Bone marrow (tissue), 2 donors: ENCODE results near the gene CELA2A.
A peak's percentile ranks its signal among the peaks of the same experiment; 100 is the strongest.

Experiments
- DNase-seq, 2 donors: peaks; one replicate each; lab custom pipeline; 2025; lab: John Stamatoyannopoulos, UW

Gene CELA2A

GRCh38 chr1:15456313-15456954 is at the start of gene CELA2A:
Gene CELA2A (plus strand): TSS chr1:15456732. CDS start chr1:15456754, 22 bp downstream.
- DNase-seq: no peak

DNA sequence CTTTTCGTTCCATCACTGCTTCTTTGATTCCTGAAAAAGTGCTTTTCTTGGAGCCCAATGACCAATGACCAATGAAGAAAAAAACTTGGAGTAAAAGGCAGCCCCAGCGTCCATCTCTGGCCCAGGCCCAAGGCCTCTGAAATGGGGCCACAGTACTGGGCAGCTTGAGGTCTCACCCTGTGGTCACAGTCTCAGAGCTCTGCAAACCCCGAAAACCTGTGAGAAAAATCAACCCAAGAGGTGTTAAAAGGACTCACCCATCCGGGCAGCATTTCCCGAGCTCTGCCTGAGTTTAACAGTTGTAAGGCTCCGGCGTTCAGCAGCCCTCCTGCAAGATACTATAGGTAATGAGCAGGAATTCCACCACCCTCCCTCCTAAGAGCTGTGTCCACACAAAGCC is 49.0 kb upstream of the CELA2A start:
- DNase-seq: no peak

DNA sequence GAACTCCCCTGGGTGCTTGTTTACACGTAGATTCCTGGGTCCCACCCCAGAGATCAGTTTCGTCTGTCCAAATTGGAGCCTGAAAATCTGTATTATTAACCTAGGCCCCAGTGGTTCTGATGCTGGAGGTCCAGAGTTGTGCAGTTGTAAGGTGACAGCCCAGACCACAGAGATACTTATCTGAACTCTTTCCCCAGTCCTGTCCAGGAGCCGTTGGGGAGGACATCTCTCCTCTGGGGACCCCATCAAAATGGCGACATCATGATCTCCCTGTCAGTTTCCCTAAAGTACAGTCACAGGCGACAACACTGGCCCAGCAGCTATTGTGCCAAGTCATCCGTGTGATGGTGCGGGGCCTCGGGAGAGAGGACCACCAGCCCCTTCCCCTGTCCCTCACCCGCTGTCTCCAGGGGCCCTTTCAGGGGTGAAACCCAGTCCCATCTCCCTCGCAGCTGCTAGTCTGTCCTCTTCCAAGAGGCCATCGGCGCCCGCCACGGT is 47.6 kb upstream of the CELA2A start:
- no peak for DNase-seq

GRCh38 chr1:15409388-15410222 is 46.9 kb upstream of the CELA2A start, which contains the start of gene EFHD2:
Gene EFHD2 (plus strand): TSS chr1:15409888. CDS start chr1:15409972, 84 bp downstream.
- peak; percentile 54 to 67 for DNase-seq

- DNase-seq: no peak
Observed at GRCh38 chr1:15410223-15410883, 46.2 kb upstream of the CELA2A start.

- no peak for DNase-seq
Observed at GRCh38 chr1:15410884-15411245, 45.7 kb upstream of the CELA2A start.

DNA sequence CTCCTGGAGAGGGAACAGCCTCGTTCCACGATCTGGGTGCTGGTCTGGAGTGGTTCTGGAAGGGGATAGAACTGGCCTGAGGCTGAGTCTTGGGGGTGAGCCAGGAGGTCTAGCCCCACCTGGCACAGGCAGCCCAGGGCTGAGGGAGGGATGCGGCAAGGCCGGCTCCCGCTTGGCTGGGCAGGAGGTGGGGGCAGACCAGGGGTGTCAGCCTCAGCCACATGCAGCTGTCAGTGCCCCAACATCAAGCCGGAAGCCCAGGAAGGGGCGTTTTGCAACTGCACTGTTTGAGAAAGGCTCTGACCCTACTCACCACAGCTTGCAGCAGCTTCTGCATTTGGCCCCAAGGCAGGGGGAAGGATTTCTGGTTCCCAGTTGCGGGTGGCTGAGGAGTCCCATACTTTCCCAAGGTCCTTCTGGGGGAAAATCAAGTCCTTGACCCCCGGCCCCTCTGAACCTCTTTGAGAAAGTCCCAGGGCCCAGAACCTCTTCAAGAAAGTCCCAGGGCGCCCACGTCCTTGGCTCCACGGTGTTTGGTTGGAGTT is 44.9 kb upstream of the CELA2A start:
- DNase-seq: peak; percentile 56 to 63

DNA sequence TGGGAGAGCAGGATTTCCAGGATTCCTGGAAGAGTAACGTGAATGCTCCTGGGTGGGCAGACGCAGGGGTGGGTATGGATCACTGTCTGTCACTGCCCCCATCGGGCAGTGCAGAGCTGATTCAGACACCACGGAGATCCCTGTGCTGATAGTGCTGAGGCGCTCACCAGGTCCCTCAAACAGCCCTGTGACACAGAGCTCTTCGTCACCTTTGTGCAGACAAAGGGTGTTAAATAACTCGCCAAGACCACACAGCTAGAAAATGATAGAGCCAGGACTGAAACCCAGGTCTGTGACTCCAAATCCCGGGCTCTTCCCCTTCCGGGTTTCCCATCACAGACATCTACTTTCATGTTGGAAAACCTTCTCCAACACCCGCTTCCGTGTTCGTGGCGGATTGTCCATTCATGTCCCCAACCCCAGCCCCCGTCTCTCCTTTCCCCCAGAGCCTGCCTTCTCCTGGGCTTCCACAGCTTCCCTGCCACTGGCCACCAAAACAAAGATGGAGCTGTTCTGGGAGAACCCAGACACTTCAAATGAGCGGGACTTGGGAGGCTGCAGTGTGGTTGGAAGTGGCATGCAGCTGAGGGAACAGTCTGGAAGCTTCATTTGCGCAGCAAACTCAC is 44.2 kb upstream of the CELA2A start:
- peak in 1 of 2 donors; percentile 35 for DNase-seq

DNA sequence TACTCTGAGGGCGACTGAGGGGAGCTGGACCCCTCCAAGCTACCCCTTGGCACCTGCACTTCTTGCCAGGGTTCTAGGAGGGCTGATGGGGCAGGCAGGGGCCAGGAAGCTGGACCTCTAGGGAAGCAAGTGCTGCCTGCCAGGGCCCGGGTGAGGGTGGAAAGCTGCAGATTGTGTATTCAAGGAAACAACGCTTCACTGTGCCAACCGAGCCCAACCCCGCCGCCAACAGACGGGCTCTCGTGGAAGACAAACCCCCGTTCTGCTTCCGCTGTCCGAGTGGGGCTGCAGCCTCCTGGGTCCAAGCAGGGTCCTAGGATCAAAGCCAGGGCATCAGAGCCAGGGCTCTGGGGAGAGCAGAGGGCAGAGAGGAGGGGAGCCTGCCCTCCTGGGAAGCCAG is 43.7 kb upstream of the CELA2A start:
- no peak for DNase-seq

DNA sequence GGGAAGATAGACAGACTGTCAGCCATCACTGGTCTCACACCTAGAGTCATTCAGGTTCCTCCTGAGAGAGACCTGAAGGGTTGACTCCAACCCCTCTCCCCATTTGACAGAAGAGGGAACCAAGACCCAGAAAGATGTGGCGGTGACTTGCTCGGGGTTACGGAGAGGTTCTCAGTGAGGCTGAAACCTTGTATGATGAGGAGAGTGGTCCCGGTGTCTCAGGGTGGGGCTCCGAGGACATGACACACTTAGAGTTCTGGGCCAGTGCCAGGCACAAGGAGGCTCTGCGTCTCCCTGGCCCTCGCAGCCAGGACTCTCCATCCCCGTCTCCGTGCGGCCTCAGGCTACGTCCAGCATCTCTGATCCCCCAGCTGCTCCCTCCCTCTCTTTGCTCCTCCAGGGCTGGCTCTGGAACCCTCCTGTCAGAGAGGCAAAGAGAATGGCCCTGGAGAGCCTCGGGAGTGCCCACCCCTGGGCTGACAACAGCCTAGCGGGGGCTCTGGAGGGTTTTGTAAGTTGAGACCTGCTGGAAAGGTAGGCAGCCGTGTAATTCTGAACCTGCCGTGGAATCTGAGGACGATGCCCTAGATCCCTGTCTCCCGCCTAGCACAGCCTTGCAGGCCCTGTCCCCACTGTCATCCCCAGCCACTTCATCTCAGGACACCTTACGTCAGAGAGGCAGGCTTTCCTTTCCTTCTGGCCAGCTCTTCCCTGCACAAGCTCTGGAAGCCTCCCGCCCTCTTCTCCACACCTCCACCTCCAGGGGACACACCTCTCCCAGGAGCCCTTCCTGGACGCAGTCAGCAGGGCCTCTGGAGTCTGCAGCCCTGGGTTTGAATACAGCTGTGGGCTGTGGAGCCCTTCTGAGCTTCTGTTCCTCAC is 42.7 kb upstream of the CELA2A start:
- no peak for DNase-seq

DNA sequence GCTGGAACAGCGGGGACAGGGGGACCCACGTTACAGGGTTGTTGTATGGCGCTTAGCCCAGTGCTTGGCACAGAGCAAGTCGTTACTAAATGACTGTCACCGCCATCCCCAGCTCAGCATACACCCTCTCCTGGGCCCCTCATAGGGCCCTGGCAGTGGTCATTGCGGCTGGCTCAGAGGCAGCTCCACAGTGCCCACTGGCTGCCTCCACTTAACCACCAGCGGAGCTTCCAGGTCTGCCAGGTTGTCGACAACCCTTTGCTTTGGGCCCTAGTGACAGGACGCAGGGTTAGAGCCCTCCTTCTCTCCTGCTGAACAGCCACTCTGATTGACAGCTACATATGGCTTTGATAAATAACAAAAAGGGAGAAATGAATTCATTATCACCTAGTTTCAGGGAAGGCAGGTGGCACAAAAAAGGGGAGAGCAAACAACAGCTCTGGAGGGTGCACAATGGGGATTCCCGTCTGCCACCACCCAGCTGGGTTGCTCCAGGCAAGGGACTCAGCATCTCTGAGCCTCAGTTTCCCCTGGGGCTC is 42.0 kb upstream of the CELA2A start:
- DNase-seq: no peak

GRCh38 chr1:15417059-15417934 is 39.2 kb upstream of the CELA2A start:
- DNase-seq: peak; percentile 41 to 83

DNA sequence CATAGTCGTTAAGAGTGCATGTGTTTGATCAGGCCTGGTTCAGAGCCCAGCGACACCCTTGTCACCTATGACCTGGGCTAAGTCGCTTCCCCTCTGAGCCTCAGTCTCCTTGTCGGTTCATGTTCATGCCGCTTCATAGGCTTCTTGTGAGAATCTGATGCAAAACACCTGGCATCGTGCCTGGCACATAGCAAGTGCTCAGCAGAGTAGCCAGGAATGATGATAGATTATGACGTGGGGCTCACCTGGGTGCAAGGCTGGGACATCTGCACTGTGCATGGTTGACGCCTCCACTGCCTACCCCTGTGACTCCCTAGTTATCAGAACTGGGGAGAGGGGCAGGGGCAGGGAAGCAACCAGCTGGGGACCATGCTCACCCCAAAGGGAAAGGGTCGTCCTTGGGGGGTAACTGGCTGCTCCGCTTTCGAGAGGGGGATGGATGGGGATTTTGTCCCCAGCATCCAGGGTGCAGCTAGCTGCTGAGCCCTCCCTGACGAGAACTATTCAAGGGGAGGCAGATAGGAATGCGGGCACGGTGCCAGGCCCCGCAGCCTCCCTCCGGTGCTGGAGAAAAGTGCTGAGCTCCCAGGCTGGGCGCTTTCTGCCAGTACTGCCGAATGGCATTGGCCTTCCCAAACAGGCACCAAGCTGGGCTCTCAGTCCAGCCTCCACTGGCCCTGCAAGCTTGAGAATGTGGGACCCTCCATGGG is 37.6 kb upstream of the CELA2A start:
- DNase-seq: no peak

- DNase-seq: no peak
Observed at GRCh38 chr1:15420853-15421465, 35.6 kb upstream of the CELA2A start.

DNA sequence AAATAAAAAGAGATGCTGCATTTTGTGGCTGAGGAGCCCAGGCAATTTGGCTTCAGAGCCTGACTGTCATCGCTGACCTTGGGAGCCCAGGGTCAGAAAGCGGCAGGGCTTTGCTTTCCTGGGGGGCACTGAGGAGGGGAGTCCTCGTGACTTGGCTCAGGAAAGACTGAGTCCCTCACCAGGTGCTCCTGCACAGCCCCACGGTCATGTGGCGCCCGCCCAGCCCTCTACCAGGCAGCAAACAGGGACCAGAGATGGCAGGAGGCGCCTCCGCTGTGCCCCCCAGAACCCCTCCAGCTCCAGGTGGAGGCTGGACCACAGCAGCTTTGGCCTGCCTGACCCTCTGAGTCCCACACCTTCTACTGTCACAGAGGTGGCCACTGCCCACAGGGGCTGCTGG is 33.7 kb upstream of the CELA2A start:
- no peak for DNase-seq

DNA sequence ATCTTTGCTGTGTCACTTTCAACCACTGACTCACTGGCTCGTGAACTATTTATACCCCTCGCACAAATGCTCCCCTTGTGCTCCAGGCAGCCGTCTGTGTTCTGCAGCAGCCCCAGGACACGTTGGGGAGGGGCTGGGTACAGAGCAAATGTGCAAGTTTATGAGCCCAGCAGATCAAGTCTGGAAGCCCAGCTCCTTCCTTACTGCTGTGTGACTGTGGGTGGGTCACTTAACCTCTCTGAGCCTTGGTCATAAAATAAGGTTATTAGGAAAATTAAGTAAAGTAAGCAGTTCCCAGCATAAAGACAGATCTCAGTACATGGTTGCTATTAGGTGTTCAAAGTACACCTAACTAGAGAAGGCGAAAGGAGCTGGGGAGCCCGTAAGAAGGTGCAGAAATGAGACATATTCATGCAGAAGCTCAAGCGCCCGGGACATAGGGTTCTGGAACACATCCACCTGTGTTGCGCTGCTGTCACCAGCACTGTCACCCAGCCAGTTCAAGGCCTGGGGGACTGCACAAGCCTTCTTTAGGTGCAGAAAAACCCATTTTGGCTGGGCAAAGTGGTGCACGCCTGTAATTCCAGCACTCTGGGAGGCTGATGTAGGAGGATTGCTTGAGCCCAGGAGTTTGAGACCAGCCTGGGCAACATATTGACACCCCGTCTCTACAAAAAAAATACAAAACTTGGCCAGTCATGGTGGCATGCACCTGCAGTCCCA is 33.0 kb upstream of the CELA2A start:
- DNase-seq: no peak

DNA sequence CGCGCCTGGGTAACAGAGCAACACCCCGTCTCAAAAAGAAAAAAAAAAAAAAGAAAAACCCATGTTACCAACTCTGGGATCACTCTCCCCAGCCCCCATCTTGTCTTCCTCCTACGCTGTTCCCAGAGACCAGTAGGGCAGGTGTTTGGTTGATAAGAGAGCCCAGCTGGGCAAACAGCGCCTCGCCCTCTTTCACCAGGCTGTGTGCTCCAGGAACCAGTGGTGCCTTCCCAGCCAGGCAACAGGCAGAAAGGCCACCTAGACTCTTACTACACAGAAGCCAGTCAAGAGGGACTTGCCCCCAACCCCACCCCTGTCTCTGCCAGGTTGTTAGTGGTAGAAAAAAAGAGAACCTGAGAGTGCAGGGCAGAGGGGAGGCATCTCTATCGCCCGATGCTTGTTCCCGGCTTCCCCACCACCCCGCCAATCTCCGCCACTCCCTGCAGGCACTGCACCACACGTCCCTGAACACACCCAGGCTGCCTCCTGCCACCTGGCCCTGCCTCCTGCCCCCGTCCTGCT is 32.3 kb upstream of the CELA2A start:
- no peak for DNase-seq

GRCh38 chr1:15424981-15425380 is 31.6 kb upstream of the CELA2A start:
- DNase-seq: no peak
